Amniotic epithelial cell (primary cell): ENCODE results near the gene IP6K1.
"Not testable (repeated sequence)": the region's sequence is repeated elsewhere in the genome, so short reads cannot be mapped to it uniquely, and the experiment has no call there.

Experiments
- DNase-seq: peaks from one replicate; pipeline ENCODE4 v3.0.0-alpha.2; 2010; ENCODE audit warnings: low read depth

IP6K1 gene

GRCh38 chr3:49711489-49711888 lies 74.9 kb downstream of the IP6K1 start:
- no peak for DNase-seq

- no peak for DNase-seq
Measured at GRCh38 chr3:49709852-49710251, 76.5 kb downstream of the IP6K1 start.

- DNase-seq, result no peak
Measured at GRCh38 chr3:49707113-49707480, 79.2 kb downstream of the IP6K1 start.

GRCh38 chr3:49706456-49707112 lies 79.8 kb downstream of the IP6K1 start:
- DNase-seq, result no peak

- no peak for DNase-seq
Measured at GRCh38 chr3:49705390-49705960, 80.9 kb downstream of the IP6K1 start.

GRCh38 chr3:49704629-49705028 lies 81.7 kb downstream of the IP6K1 start:
- DNase-seq, result no peak

- no peak for DNase-seq
Measured at GRCh38 chr3:49703956-49704355, 82.4 kb downstream of the IP6K1 start.

- peak; percentile 54 for DNase-seq
Measured at GRCh38 chr3:49703443-49703927, 82.9 kb downstream of the IP6K1 start.

- no peak for DNase-seq
Measured at GRCh38 chr3:49702672-49703071, 83.7 kb downstream of the IP6K1 start.

GRCh38 chr3:49701388-49702077 lies 84.8 kb downstream of the IP6K1 start:
- DNase-seq, result no peak

- no peak for DNase-seq
Measured at GRCh38 chr3:49700453-49701128, 85.8 kb downstream of the IP6K1 start.

GRCh38 chr3:49700014-49700413 lies 86.3 kb downstream of the IP6K1 start:
- no peak for DNase-seq

GRCh38 chr3:49699281-49699979 lies 86.9 kb downstream of the IP6K1 start:
- DNase-seq, result peak; percentile 81

GRCh38 chr3:49695350-49696015 lies 90.9 kb downstream of the IP6K1 start:
- DNase-seq, result not testable (repeated sequence)

- DNase-seq, result not testable (repeated sequence)
Measured at GRCh38 chr3:49694409-49695070, 91.8 kb downstream of the IP6K1 start.

- DNase-seq, result not testable (repeated sequence)
Measured at GRCh38 chr3:49691481-49691880, 94.9 kb downstream of the IP6K1 start.

GRCh38 chr3:49690856-49691255 lies 95.5 kb downstream of the IP6K1 start:
- DNase-seq, result not testable (repeated sequence)

GRCh38 chr3:49689908-49690624 lies 96.3 kb downstream of the IP6K1 start:
- DNase-seq, result not testable (repeated sequence)

GRCh38 chr3:49689046-49689907 lies 97.1 kb downstream of the IP6K1 start, which contains the start of the genes MST1 and RNF123:
Gene MST1, minus strand, starts transcription at chr3:49689474. Its CDS starts 783 bp downstream, at chr3:49688691.
Gene RNF123, plus strand, starts transcription at chr3:49689557. Its CDS starts 1,609 bp downstream, at chr3:49691166.
- DNase-seq, result peak; percentile 82
